K562 treated with DMSO at 1 percent for 48 hours (cell line): ENCODE data around the gene ZNG1B. TPM values are rescaled to one million over a fixed set of nuclear protein-coding genes. Genes with fewer than 3 reads are reported as not detected.

Source experiments
- total RNA-seq: library from RNA; unstranded; fragments of 300-600 nt; gene quantifications from 2 replicates; pipeline ENCODE4 v1.2.3, GENCODE V29; 2022; ENCODE audit warnings: low replicate concordance; ENCODE audit errors: extremely low read depth

The ZNG1B gene
- total RNA-seq: not detected in 2 replicates

DNA sequence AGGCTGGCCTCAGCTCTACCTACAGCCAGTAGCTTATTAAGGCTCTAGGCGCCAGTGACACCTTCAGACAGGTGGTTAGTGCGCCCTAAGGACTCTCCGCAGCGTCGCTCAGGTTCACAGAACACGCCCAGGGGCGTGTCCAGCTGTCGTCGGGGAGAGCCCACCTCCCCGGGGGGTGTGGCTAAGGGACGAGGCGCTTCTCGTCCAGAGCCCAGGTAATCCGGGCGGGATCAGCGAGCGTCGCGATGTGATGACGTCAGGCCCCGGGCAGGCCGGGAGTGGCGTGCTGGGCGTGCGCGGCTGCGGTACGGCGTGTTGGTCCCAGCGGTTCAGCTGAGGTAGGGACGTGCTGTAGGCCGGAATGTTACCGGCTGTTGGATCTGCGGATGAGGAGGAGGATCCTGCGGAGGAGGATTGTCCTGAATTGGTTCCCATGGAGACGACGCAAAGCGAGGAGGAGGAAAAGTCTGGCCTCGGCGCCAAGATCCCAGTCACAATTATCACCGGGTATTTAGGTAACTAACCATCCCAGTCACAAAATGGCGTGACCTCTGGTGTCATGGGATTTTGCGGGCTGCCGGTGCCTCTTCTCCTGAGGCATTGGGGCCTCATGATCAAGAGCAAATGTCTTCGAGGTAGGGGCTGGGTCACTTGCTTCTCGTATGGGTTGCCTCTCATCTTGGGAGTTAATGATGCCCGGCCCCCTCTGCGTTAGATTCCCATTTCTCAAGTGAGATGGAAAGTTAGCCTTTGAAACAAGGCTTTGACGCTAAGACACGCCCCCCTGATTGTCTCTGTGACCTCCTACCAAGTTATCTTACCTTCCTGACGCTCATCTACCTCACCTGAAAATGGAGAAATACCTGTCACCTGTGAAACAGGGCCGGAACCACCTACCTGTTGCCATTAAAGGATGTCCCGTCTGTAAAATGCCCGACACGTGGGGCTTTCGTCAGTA lies at the start of gene ZNG1B:
Gene ZNG1B (plus strand): TSS at position 184 of the 958 bp plus-strand sequence. CDS start 178 bp downstream, at position 362.

DNA sequence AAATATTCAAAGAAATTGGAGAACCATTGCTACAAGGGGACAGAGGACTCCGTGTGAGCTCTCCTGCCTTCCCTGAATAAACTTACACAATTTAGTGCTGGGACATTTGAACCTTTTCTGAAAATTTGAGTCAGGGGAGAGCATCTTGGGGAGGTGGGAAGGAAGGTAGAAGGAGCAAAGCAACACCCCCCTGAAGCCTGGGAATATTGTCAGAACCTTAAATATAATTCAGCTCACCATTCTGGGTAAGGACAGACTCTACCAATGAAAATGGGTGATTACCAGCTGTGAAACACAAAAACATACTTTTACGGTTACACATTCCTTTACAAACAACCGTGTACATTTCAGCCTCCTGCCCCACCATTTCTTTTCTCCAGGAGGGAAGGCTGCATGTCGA lies 60.9 kb downstream of the ZNG1B start, which contains the start of gene FOXD4L1:
Gene FOXD4L1 (plus strand): TSS at position 301 of the 400 bp plus-strand sequence. CDS start 592 bp downstream, outside the sequence.

Other genes with a start within 250 kb of the ZNG1B start
- gene PAX8, start 158.8 kb upstream of the ZNG1B start, total RNA-seq: not detected in 2 replicates
- not detected in 2 replicates for gene FOXD4L1, start 61.0 kb downstream of the ZNG1B start, total RNA-seq
- not detected in 2 replicates for gene RABL2A, start 189.6 kb downstream of the ZNG1B start, total RNA-seq